NCI-H345 treated with DMSO at 0.1 percent for 48 hours (cell line): Measurements from ENCODE around the gene AUTS2.

Source experiments
- DNase-seq: peaks from one replicate; lab custom pipeline; 2025; ENCODE audit not compliant: unreplicated experiment; lab: John Stamatoyannopoulos, UW

Gene AUTS2

DNA sequence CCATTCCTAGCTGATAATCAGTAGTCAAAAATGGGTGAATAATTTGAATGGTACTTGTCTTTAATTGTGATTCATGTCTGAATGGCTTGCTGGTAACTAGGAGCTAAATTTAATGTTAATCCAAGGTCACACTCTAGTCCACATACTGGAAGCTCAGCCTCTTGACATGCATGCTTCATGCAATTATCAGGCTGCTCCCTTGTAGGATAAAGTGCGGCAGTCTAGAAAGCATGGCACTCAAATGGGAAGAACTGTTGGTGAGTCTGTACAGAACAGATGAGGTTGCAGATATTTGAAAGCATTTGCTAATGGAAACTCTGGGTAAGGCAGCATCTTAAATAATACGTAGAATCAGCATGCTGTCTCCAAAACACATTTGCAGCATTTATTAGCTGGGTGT is 499.4 kb downstream of the AUTS2 start:
- DNase-seq, result no peak

- no peak for DNase-seq
Observed at GRCh38 chr7:70098133-70098561, 499.9 kb downstream of the AUTS2 start.

GRCh38 chr7:70098905-70099672 is 500.8 kb downstream of the AUTS2 start:
- DNase-seq, result no peak

GRCh38 chr7:70104243-70104642 is 506.0 kb downstream of the AUTS2 start:
- no peak for DNase-seq

GRCh38 chr7:70113078-70113477 is 514.8 kb downstream of the AUTS2 start:
- no peak for DNase-seq

DNA sequence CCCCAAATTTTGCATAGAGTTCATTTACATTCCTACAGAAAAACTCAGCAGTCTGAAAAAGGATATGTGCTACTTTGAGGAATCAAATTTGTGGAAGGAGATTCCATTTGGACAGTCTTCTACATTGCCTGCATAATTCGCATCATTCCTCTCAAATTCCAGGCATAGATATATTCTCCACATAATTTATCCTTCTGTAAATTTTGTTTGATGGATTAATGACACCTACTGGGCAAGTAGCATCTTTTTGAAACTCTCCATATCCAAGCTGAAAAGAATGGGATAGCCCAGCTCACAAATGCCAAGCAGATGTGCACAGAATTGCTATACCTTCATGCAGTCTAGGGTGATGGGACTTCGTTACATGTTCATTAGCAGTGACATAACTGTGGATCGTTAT is 515.3 kb downstream of the AUTS2 start:
- DNase-seq, result no peak

GRCh38 chr7:70114806-70115205 is 516.5 kb downstream of the AUTS2 start:
- no peak for DNase-seq

DNA sequence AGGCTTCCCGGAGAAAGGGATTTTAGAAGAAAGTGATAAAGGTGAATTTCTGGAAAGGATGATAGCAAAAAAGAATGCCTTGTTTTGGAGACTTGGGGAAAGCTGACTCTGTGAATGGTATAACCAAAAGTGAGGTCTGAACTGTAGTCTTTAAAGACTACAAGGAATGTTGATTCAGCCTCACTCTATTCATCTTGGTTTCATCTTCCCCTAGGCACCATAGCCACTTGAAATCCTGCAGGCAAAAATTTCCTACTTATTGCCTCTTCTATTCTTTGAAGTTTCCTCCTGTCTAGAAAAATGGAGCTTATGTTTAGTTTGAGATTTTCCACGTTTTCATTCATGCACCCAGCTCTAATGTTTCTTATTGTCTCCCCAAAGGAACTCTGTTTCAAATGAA is 518.0 kb downstream of the AUTS2 start:
- no peak for DNase-seq

GRCh38 chr7:70116867-70117266 is 518.6 kb downstream of the AUTS2 start:
- no peak for DNase-seq

DNA sequence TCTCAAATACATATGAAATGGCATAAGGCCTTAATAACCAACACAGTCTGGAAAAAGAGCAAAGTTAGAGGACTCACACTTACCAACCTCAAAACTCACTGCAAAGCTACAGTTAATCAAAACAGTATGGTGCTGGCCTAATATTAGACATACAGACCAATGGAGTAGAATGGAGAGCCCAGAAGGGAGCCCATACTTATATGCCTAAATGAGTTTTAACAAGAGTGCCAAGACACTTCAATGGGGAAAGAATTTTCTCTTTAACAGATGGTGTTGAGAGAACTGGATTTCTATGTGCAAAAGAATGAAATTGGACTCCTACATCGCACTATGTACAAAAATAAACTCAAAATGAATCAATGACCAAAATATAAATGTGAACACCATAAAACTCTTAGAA is 522.6 kb downstream of the AUTS2 start:
- no peak for DNase-seq

DNA sequence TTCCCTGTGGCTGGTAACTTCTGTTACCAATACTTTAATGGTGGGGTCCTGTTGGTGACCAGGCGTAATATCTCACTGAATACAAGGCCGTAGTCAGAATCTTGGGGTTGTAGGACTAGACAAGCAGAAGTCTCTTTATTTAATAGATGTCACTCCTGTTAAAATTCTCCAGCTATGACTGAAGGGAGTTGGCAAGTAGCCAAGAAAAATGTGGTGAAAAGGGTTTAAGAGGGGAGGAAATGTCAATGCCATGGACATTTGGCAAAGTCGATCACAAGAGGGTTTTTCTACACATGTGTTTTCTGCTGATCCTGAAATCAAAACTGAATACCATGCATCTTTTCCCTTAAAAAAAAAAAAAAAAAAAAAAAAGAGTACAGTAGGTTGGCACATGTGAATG is 533.5 kb downstream of the AUTS2 start:
- DNase-seq, result no peak

GRCh38 chr7:70132226-70132851 is 534.1 kb downstream of the AUTS2 start:
- DNase-seq, result no peak

- DNase-seq, result no peak
Observed at GRCh38 chr7:70132852-70133690, 534.8 kb downstream of the AUTS2 start.

GRCh38 chr7:70134029-70134770 is 535.9 kb downstream of the AUTS2 start:
- no peak for DNase-seq

GRCh38 chr7:70135656-70136055 is 537.4 kb downstream of the AUTS2 start:
- no peak for DNase-seq

- DNase-seq, result no peak
Observed at GRCh38 chr7:70137126-70137525, 538.9 kb downstream of the AUTS2 start.

DNA sequence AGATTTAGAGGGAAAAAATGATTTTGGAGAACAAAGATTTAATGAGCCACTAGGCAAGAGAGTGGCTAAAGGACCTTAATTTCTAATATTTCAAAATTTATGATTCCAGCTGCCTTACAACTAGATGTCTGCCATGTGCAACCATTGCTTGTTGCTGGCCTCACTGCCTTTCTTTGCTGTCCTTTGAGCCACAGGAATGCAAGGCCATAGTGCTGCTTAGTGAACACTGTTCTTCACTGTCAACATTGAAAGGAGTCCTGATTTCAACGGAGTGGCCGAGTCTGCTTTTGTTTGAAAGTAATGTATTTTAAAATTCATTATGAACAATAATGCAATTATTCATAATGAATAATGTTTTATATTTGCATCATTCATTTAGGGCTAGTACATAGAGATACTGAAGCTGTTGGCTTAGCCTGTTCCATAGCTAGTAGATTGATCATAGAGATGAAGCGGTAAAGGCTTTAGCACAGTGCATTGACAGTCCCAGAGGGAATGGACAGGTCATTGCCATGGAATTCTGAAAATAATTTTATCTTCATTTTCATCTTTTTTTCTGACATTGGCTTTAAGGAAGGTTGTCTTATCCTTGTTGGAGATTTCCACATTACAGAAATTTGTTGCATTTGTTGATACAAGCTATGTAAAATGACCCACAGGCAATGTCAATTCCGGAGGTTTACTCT is 544.1 kb downstream of the AUTS2 start:
- no peak for DNase-seq

GRCh38 chr7:70143075-70144044 is 545.1 kb downstream of the AUTS2 start:
- no peak for DNase-seq

DNA sequence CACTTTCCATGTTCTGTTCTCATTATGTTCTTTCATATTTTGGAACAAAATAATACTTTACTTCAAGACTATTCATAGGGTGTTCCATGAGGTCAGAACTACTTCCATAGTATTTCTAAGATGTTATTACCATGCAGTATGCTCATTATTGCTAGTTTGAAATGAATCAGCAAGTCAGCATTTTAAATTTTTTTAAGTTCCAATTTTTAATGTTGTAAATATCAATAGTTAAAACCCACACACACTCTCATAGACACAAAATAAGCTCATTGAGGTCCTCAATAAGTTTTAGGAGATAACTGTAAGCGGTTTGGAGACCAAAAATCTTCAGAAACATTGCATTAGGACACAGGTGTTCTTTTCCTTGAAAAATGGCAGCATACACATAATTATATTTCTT is 550.7 kb downstream of the AUTS2 start:
- DNase-seq, result no peak
